ENCODE data around the gene WWTR1. TPM values are rescaled to one million over a fixed set of nuclear protein-coding genes. Genes with fewer than 3 reads are reported as not detected.

The WWTR1 gene
- total RNA-seq, 1 donor from 2014 or later: 42.1 TPM

- DNase-seq (ENCODE audit: low read depth): no peak
- Histone ChIP-seq H3K36me3 (ENCODE audit: control insufficient read depth, insufficient read depth, low read length) (no peaks in the 10 kb centered on the region), H3K4me3 (ENCODE audit: low read depth, low read length) (no peak overlapping the region), H3K27me3 (ENCODE audit: control insufficient read depth, insufficient read depth, low read length) (no peaks in the 10 kb centered on the region)
- TF ChIP-seq CTCF (IDR thresholded peaks at IDR 0.05; ENCODE audit: insufficient read depth, low read length, poor library complexity, severe bottlenecking): no peak
Observed at GRCh38 chr3:149612456-149612855, 45.4 kb downstream of the WWTR1 start.

- DNase-seq (ENCODE audit: low read depth): no peak
- Histone ChIP-seq H3K36me3 (ENCODE audit: control insufficient read depth, insufficient read depth, low read length) (no peaks in the 10 kb centered on the region), H3K27me3 (ENCODE audit: control insufficient read depth, insufficient read depth, low read length) (no peaks in the 10 kb centered on the region), H3K4me3 (ENCODE audit: low read depth, low read length) (no peak overlapping the region)
- no peak for TF ChIP-seq CTCF (IDR thresholded peaks at IDR 0.05; ENCODE audit: insufficient read depth, low read length, poor library complexity, severe bottlenecking)
Observed at GRCh38 chr3:149611149-149611548, 46.7 kb downstream of the WWTR1 start.

GRCh38 chr3:149610351-149611105, 47.3 kb downstream of the WWTR1 start:
- TF ChIP-seq CTCF (IDR thresholded peaks at IDR 0.05; ENCODE audit: insufficient read depth, low read length, poor library complexity, severe bottlenecking): no peak
- no peak for DNase-seq (ENCODE audit: low read depth)
- Histone ChIP-seq H3K36me3 (ENCODE audit: control insufficient read depth, insufficient read depth, low read length) (no peaks in the 10 kb centered on the region), H3K4me3 (ENCODE audit: low read depth, low read length) (no peak overlapping the region), H3K27me3 (ENCODE audit: control insufficient read depth, insufficient read depth, low read length) (no peaks in the 10 kb centered on the region)

GRCh38 chr3:149609595-149609994, 48.2 kb downstream of the WWTR1 start:
- no peak for DNase-seq (ENCODE audit: low read depth)
- H3K4me3 ChIP-seq (ENCODE audit: low read depth, low read length): no peak overlapping the region
- TF ChIP-seq CTCF (IDR thresholded peaks at IDR 0.05; ENCODE audit: insufficient read depth, low read length, poor library complexity, severe bottlenecking): no peak
- H3K36me3 ChIP-seq (ENCODE audit: control insufficient read depth, insufficient read depth, low read length): peaks cover 1% of the 10 kb centered on the region
- no peaks in the 10 kb centered on the region for H3K27me3 ChIP-seq (ENCODE audit: control insufficient read depth, insufficient read depth, low read length)

- no peak overlapping the region for H3K4me3 ChIP-seq (ENCODE audit: low read depth, low read length)
Observed at GRCh38 chr3:149608987-149609386, 48.8 kb downstream of the WWTR1 start.

More at GRCh38 chr3:149608987-149609386, 48.8 kb downstream of the WWTR1 start:
- TF ChIP-seq CTCF (IDR thresholded peaks at IDR 0.05; ENCODE audit: insufficient read depth, low read length, poor library complexity, severe bottlenecking): no peak
- DNase-seq (ENCODE audit: low read depth): no peak
- Histone ChIP-seq H3K27me3 (ENCODE audit: control insufficient read depth, insufficient read depth, low read length) (no peaks in the 10 kb centered on the region), H3K36me3 (ENCODE audit: control insufficient read depth, insufficient read depth, low read length) (peaks cover 1% of the 10 kb centered on the region)
